GM21825 (cell line): Measurements from ENCODE around the gene OTUD7B.
"Not testable (repeated sequence)": the region's sequence is repeated elsewhere in the genome, so short reads cannot be mapped to it uniquely, and the experiment has no call there.

Source experiments
- ATAC-seq: cut with Tn5 transposase; IDR thresholded peaks from one replicate; pipeline ENCODE4 v1.9.1; 2021; ENCODE audit warnings: mild to moderate bottlenecking, moderate library complexity; ENCODE audit not compliant: unreplicated experiment

OTUD7B gene

DNA sequence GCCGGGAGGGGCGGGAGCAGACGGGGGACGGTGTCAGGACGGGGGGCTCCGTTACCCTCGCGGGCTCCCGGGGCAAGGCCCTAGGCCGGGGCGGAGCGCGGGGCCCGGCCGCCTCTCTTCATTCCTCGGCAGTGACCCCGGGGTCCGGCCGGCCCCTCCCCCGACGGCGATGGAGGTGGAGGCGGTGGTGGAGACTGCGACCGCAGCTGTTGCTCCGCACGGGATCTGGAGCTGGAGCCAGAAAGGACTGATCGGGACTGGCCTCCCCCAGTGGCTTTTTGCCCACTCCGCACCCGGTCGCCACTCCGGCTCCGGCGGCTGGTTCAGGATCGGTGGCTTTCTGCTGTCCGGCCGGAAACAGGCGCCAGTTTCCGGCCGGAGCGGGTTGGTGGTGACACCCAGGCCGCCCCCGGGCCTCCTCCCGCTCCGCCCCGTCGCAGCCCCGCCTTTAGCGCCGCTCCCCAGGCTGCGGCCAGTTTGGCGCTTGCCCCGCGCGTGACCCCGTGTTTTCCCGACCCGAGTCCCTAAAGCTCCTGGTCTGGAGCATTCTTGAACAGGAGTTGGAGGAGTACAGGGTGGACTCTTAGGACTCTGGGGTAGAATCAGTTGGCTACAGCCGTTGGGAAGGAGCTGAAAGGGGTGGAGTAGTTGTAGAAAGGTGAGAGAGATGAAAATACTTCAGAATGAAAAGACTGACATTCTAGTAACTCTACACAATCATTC lies at the start of gene OTUD7B:
Gene OTUD7B, minus strand, starts transcription at position 334 of the 723 bp plus-strand sequence. CDS start 33,216 bp downstream, outside the sequence.
- ATAC-seq: peak; percentile 91

DNA sequence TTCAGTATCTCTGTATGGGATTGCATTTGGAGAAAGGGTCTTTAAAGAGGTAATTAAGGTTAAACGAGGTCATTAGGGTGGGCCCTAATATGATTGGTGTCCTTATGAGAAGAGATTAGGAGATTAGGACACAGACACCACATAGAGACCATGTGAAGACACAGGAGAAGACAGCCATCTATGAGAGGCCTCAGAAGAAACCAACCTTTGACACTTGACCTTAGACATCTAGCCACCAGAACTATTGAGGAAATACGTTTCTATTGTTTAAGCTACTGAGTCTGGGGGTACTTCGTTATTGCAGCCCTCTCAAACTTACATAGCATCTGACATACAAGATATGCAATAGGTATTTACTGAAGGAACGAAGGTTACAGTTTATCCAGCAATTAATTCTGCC lies 49.7 kb upstream of the OTUD7B start:
- no peak for ATAC-seq

DNA sequence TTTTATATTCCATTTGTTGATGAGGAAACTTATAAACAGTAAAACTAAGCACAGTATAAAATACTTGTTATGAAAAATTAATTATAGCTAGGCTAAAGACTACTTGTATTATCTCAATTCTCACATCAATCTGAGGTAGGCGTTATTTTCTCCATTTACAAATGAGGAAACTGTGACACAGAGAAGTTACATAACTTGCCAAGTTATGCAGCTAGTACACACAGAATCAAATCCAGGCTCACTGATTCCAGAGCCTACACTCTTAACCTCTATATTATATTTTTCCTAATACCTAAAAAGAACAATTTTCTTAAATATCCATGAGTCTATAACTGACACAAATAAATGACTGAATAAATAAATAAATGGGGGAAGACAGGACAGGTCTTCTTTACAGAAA lies 45.9 kb upstream of the OTUD7B start:
- no peak for ATAC-seq

DNA sequence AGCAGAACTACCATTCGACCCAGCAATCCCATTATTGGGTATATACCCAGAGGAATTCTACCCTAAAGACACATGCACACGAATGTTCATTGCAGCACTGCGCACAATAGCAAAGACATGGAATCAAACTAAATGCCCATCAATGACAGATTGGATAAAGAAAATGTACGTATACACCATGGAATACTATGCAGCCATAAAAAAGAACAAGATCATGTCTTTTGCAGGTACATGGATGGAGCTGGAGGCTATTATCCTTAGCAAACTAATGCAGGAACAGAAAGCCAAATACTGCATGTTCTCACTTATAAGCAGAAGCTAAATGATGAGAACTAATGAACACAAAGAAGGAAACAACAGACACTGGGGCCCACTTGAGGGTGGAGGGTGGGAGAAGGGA lies 45.0 kb upstream of the OTUD7B start:
- ATAC-seq: not testable (repeated sequence)

DNA sequence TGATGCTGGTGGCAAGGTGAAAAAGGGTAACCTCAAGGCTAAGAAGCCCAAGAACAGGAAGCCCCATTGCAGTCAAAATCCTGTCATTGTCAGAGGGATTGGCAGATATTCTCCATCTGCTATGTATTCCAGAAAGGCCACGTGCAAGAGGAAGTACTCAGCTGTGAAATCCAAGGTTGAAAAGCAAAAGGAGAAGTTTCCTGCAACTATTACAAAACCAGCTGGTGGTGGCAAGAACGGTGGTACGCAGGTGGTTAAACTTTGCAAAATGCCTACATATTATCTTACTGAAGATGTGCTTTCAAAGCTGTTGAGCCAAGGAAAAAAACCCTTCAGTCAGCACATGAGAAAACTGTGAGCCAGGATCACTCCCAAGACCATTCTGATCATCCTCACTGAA lies 43.4 kb upstream of the OTUD7B start:
- ATAC-seq: no peak

DNA sequence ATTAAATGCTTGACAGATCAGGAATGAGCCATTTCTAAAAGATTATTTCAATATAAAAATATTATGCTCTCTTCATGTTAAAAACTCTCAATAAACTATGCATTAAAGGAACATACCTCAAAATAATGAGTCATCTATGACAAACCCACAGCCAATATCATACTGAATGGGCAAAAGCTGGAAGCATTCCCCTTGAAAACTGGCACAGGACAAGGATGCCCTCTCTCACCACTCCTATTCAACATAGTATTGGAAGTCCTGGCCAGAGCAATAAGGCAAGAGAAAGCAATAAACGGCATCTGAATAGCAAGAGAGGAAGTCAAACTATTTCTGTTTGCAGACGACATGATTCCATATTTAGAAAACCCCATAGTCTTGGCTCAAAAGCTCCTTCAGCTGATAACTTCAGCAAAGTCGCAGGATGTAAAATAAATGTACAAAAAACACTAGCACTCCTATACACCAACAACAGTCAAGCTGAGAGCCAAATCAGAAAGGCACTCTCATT lies 41.4 kb upstream of the OTUD7B start:
- ATAC-seq: not testable (repeated sequence)

DNA sequence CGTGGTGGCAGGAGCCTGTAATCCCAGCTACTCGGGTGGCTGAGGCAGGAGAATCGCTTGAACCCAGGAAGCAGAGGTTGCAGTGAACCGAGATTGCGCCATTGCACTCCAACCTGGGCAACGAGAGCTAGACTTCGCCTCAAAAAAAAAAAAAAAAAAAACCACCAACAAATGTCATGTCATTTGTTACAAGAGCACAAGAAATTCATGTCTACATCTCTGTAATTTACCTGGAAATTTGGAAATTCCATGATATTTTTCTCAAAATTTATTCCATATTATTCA lies 40.5 kb upstream of the OTUD7B start:
- ATAC-seq: no peak

DNA sequence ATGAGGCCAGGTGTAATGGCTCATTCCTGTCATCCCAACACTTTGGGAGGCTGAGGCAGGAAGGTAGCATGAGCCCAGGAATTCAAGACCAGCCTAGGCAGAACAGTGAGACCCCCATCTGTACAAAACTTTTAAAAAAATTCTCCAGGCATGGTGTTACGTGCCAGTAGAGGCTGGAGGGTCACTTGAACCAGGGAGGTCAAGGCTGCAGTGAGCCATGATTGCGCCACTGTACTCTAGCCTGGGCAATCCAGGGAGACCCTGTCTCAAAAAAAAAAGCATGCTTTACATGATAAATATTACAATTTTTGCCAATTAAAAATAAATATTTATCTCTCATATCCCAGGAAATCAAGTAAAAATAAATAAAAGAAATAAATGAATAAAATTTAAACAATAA lies 39.4 kb upstream of the OTUD7B start:
- ATAC-seq: no peak

DNA sequence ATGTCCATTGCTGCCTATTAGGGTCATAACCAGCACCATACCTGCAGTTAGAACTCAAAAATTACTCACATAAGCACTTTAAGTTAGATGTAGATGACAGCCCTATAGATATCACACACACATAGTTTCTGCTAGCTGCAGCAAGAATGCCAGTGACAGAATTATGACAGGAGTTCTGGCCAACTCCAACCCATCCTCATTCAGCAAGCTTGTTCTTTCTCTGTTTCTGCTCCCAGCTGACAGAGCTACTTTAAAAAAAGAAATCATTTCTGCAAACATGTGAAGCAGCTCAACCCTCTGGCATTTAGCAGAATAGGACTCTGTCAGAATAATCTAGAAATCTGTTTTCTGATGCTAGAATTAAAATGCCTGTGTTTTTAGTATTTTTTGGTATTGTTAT lies 23.8 kb upstream of the OTUD7B start:
- ATAC-seq: no peak

DNA sequence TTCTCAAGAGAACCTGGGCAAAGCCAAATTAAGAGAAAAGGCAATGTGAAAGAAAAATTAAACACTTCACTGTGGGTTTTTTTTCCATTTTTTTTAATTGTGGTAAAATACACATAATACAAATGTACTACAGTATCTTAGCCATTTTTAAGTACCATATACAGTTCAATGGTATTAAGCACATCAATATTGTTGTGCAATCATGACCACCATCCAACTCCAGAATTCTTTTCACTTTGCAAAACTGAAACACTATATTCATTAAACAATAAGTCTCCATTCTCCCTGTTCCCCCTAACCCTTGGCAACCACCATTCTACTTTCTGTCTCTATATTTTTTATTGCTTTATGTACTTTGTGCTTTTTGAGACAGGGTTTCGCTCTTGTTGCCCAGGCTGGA lies 17.8 kb upstream of the OTUD7B start:
- no peak for ATAC-seq

DNA sequence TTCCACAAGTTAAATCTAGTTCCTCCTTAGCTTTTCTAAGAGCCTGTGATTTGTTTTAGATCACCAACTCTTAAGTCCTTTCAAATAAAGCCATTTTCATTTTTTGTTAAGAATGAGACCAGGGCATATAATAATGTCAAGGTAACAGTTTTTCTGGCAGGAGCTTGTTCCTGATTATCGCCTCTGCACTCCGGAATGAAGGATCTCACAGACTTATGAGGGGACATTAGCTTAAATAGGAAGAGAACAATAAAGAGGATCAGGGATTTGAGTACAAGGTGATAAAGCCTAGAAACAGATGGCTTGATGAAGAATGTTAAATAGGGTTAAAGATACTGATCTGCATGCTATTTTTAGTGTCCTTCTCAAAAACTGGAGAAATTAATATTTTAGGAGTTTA lies 13.6 kb upstream of the OTUD7B start:
- ATAC-seq: no peak

DNA sequence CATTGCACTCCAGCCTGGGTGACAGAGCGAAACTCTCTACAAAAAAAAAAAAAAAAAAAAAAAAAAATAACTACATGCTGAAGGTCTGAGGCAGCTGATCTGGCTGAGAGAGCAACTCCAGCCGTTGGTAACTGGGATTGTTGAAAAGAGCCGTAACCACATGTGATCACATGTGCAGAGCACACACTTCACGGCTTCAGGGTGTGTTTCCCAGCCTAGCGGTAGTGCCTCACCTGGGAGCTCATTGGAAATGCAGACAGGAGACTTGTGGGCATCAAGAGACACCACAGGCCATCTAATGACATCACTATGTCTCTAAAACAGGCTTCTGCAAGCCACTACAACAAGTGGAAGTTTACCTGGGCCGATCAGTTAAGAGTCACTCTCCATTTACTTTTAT lies 11.8 kb upstream of the OTUD7B start:
- no peak for ATAC-seq

DNA sequence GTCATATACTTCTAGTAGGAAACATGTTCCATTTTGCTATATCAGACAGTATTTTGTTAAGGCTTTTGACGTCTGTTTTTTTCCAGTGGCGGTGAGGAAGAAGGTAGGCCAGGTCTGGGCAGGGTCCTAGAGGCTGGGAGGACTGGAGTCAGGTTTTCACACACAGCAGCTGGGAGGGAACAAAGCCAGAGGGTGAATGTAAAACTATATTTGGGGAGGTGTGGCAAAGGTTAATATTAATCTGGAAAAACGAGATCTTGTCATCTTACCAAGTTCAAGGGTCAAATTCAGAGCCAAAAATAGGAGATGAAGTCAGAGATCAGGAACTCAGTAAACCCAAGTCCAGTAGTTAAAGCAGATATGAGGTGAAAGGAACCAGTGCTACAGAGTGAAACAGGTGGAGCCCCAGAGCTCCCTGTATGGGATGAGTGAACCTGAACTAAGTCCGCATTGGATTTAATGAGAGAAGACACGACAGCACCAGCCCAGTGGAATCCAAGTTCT lies 10.7 kb upstream of the OTUD7B start:
- no peak for ATAC-seq

DNA sequence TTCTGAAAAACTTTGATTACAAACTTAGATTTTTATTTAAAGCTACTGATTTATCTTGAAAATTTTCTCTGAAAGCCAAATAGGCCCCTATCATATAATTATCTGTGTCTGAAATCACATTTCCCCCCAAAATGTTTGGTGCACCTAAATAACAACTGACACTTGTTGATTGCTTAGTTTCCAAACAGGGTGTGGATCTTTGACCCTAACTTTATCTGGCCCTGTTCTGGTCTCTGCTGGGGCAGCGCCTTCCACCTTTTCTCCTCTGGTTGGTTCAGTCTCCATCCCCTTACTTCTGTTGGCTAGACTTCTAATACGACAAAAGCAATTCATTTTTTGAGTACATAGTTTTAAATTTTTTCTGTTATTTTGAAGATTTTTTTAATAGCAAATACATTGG lies 10.2 kb upstream of the OTUD7B start:
- no peak for ATAC-seq

DNA sequence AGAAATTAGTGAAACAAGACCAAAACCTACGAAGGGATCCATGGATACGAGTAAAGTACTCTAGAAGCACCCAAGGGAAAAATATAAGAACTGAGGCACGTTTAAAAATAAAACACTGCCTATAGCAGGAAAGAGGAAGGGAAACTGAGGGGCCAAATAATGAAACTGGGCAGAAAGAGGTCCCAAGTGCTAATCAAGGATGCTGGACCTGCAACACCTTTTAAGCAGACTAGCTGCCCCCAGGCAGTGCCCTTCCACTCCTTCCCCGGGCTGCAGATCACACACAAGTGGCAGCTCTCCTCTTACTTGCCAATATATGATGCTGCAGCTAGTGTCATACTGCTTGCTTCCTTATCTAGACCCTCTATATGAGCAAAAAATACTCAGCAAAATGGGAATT lies 7.6 kb upstream of the OTUD7B start:
- no peak for ATAC-seq

DNA sequence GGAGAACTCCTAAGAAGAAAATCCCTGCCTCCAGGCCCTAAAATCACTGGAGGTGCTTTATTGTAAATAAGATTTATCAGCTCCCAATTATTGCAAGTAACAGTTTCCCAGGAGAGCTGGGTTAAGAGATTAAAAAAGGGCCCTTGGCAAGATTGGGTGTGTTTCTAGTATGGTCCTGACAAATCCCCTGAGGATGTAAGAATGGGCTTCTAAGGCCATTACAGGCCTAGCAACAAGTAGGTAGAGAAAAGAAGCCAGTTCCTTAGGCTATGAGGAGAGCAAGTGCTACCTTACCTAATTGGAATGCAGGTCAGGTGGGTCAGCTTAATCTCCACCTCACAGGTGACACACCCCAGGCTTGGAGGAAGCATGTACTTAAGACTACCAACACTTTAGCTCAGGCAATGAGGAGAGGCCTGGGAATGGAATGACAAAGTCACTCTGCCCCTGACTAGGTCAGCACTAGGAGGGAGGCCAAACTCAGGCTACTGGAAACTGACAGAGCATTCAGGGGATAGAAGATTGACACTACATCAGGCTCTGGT lies 6.8 kb upstream of the OTUD7B start:
- ATAC-seq: no peak

DNA sequence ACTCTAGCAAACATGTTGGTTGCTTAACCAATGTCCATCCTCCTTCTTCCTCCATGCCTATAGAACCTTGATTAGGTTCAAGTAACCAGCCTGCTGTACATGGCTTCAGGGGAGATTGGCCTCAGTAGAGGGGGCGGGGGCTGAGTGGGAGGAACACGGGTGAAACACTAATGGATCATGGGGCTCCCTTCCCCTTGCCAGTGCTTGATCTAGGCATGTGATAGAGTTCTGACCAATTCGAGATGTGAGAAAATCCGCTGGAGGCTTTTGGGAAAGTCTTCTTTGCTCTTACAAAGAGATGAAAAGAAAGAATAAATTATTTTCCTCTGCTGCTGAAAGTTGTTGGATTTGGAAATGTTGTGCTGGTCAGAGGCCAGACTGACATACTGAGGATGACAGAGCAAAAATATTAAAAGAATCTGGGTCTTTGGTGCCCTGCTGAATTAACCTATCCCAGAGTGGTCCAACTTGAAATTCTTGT lies 5.2 kb upstream of the OTUD7B start:
- ATAC-seq: no peak

DNA sequence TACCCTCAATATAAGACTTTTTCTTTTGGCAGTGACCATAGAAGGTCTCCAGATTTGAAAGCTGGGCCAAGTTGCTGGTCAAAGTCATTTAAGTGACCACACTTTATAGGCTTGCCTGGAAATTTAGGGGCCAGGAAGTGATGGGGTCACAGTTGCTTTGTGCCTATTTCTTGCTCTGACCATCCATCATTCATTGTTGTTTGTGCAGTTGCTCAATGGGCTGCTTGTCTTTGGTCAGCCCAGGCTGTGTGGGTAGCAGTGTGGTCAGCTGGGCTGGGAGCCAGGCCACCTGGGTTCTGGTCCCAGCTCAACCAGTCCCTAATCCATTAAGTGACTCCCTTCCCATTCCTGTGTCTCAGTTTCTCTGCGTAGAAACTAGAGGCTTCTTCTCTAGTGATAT lies 2.1 kb upstream of the OTUD7B start:
- no peak for ATAC-seq

DNA sequence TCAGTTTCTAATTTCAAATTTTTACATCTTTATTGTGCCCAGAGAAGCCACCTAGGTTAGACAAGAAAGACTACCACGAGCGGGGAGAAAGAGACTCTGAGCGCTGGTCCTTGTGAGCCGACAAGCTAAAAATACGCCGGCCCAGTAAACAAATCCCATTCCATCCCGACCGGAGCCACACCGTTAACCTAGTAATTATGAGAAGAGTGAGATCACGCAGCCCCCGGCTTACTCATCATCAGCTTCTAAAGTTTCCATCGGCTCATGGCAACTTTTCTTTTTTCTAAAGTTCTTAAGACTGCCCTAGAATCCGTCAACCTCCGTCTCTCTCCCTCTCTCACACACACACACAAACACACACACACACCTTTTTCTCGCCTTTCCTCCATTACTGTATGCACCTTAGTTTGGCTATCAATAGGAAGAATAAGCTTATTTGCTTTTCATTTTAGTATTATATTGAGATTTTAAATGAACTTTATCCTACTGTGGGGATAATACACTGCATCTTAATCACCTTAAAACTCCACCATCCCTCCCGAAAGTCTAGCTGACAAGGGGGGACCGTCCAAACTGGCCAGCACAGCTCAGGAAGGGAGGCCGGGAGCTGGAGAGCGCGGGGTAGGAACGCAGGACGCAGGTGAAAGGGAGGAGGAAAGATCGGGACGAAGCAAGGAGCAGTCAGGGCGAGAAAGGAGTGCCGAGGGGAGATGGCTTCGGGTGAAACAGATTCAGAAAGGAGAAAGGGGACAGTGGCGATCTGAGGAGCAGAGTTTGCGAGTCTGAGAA lies 728 bp downstream of the OTUD7B start:
- no peak for ATAC-seq

DNA sequence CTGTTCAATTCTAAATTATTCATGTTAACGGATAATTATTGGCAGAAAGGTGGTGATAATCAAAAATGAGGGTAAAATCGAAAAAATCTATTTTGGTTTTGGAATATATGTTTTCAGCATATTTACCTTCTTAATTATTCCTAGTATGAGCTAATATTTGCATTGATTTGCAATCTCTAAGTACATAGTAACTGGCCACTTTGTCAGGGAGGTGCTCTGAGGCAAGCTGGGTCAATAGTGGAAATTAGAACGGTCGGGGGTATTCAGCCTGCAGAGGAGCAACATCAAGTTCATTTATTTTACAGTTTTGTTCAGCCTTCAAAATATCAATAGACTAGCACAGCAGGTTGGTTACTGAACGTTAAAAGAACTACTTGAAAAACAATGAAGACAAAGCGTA lies 1.8 kb downstream of the OTUD7B start:
- ATAC-seq: no peak

DNA sequence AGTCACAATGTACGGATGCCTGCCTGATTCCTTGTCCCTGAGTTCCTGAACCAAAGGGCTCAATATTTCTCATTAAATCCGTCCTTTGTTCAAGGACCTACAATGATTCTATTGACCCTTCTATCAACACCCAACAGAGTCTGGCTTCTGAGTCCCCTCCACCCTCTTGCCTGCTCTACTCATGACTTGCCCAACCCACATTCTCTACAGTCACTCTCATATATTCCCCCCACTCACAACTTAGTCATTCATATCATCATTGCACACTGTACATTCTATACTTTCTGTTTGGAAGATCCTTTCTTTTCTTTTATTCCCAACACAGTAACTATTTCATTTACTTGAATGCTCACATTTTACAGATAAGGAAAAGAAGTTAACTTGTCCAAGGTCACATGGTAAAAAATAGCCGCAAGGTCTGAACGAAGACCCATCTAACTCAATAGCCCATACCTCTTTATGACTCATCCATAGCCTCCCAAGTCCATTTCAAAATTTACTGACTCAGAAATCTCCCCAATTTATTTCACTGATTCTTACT lies 3.6 kb downstream of the OTUD7B start:
- ATAC-seq: no peak

DNA sequence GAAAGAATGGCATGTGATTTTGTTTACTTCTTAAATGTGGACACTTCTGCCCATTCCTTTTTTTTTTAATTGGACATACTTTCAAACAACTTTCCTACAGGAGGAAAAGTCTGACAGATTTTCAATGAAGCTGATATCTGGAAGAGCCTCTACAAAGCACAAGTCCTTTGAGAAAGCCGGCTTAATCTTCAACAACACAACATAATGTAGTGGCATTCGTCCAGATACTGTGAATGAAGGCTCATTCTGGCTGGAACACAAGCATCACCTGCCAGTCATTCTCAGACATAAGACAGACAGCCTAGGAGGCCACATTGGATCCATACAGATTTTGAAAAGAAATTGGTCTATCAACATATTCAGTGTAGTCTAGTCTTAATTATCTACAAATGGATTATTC lies 4.9 kb downstream of the OTUD7B start:
- ATAC-seq: no peak
